ENCODE results near the gene TMEM125.

Gene TMEM125

DNA sequence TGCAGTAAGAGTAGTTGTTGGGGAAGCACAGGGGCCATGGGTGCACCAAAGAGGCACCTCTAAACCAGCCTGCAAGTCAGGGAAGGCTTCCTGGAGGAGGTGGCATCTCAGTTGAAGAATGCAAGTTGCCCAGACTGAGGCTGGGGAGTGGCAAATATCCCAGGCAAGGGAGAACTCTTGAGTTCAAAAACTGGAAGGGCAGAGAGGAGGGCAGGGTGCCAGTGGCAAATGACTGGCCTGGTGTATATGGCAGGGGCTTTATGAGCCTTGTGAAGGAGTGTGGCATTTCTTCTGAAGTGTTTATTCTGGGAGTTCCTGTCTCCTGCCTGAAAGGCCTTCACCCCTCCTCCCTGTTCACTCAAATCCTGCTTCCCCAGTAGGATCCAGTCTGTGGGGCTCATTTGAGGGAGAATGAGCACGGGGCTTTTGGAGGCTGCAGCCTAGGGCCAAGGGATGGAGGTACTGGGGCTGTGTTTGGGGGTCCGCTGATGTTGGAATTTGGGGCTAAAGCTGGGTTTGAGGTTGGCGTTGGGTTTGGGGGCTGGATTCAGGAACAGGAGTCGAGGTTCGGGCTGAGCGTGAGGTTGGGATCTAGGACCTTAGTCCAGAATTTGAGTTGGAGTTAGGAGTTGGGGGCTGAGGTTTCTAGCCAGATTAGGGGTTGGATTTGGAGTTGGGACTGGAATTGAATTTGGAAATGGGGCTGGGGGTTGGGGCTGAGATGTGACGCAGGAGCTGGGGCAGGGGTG lies at the start of gene TMEM125:
TMEM125 (plus strand) TSS at position 357 of the 749 bp plus-strand sequence. CDS start 2,740 bp downstream, outside the sequence.
- no peak for DNase-seq (ENCODE audit: low read depth in 2 of 2)

DNA sequence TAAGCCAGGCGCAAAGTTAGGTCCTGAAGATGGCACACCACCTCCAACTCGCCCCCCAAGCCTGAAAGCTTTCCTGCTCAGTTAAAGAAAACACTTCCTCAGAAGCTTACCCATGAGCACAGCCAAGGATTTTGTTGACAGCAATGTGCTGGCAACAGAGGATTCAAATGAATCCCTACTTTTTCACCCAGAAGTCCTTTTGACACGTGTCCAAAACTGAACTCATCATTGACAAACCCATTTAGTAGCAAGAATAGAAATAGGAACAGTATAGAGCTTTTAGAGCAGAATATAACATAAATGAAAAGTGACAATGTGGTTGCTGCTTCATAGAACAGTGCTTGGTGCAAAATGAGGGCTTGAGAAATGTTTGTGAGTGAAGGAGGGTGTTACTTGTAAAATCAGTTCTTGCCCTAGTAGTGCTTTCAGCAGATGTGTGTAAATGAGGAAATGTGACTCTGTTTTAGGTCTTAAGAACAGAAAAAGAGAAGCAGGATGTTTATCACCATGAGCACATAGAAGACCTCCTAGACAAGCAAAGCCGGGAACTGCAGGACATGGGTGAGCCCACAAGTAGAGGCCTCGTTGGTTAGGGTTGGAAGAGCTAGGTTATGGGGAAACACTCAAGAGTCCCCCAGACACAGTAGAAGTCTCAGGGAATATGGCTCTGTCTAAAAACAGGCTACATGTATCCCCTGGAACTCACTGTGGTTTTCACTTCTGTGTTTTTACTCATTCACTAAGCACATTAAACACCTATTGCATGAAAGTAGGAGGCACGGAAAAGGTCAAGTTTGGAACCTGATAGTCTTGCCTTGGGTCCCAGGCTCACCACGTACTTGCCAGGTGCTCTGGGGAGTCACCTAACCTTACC lies 48.6 kb upstream of the TMEM125 start:
- DNase-seq (ENCODE audit: low read depth in 2 of 2): no peak

DNA sequence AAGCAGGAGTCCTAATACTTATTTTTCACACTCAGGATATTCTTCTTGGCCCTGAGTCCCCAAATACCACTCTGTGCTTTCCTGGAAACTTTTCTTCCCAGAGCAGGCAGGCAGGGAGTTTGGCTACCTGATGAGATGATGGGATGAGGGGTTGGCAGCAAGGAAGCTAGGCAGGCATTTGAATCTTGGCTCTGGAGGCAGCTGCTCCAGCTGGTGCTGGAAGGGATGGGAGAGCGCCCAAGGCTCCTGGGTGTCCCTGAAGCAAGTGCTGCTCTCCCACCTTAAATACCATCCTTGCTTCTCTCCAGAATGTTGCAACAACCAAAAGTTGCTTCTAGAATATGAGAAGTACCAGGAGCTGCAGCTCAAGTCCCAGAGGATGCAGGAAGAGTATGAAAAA lies 48.0 kb upstream of the TMEM125 start:
- DNase-seq (ENCODE audit: low read depth in 2 of 2): no peak

DNA sequence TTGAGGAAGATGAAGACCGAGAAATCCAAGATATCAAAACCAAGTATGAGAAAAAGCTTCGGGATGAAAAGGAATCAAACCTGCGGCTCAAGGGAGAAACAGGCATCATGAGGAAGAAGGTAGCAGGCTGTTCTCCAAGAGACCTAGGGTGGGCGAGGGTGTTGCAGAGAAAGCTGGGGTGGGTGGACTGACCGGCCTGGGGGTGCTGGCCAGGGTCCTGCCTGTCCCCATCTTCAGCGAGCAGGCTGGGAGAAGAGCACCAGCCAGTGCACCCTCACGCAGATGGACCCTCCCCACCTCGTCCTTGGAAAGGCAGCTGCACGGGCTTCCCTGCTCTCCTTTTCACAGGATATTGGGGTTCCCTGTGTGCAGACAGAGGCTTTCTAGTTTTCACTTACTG lies 46.9 kb upstream of the TMEM125 start:
- no peak for DNase-seq (ENCODE audit: low read depth in 2 of 2)

DNA sequence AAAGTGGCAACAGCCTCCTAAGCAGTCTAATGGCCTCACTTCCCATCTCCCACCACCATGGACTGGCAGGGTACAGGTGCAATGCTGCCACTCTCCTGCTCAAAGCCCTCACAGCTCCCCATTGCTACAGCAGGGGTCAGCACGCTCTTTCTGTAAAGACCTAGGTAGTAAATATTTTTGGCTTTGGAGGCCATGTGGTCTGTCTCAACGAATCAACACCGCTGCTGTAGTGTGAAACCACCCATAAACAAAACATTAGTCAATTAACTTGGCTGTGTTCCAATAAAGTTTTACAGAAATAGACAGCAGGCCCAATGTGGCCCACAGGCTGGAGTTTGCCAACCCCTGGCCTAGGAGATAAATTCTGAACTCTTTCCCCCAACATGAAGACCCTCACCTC lies 44.6 kb upstream of the TMEM125 start:
- no peak for DNase-seq (ENCODE audit: low read depth in 2 of 2)

DNA sequence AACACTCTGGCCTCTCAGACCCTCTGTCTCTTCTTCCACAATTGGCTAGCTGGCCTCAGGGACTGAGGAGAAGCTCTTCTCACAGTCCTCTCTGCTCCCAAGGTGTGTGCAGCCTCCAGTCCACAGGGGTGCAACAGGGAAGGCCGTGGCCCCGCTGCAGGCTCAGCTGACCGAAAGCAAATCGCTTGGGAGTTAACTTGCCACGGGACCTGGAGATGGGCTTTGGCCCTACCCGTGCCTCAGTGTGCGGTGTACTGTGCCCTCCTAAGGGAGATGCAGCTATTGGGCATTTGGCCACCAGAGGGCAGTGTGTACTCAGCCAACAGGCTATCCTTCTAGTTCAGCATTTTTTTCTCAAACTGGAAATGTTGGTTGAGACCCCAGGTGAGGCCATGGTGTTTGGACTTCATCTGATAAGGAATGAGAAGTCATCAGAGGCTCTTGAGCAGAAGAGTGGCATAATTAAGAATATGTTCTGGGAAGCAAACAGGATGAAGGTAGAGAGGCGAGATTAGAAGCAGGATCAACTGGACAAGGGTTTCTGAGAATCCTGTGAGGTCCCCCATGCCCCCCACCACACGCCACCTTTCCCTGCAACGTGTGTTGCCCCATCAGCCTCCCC lies 42.5 kb upstream of the TMEM125 start:
- DNase-seq (ENCODE audit: low read depth in 2 of 2): peak; percentile 36 to 40

DNA sequence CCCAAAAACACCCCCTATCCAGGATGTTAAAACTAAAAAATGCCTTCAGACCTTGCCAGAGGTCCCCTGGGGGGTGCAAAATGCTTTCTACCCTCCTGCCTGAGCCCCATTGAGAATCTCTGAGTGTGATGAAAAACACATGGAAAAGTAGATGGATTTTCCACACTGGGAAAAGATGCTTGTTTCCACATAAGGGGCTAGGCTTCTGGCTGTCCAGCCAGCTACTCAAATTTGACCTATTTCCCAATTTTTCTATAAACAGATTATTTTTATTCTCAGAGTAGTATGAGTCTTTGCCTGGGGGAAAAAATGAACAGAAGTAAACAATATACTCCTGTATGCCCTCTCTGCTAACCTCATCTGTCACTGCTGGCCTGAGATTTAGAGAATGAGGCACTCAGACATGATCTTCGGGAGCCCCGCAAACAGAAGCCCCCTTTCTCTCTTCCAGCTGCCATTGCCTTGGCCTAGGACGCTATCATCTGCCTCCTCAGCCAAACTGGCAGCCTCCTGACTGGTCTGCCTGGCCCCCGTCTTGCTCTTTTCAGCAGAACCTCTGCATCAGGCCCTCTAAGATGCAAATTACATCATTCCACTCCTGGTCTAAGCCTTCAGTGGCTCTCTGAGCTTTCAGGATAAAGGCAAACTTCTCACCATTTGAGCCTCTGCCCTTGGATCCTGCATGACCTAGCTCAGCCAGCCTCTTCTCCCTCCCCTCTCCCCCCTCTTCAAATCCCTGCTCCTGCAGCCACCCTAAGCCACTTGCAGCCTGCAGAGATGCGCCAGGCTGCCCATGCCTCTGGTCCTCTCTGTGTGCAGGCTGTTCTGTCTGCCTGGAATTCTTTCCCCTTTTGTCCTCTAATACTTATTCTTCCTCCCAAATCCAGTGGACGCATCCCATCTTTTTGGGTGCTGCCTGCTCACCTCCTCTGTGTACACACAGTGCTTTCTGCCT lies 39.7 kb upstream of the TMEM125 start:
- no peak for DNase-seq (ENCODE audit: low read depth in 2 of 2)

DNA sequence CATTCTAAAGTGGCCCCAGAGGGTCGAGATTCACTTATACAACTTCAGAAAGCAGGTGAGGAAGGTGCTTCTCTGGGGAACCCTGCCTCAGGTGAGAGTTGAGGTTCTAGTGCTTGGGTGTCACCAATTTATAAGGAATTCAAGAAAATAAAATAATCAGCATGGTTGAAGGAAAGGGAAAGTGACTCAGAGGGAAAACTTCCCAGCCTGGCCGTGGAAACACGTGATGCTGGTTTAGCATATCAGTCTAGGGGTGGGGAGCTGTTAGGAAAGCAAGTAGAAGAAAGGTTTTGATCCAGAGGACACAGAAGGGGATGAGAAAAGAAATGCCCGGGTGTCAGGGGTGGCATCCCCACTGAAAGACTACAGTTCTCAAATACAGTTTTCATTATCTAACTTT lies 37.7 kb upstream of the TMEM125 start:
- peak; percentile 45 to 48 for DNase-seq (ENCODE audit: low read depth in 2 of 2)

DNA sequence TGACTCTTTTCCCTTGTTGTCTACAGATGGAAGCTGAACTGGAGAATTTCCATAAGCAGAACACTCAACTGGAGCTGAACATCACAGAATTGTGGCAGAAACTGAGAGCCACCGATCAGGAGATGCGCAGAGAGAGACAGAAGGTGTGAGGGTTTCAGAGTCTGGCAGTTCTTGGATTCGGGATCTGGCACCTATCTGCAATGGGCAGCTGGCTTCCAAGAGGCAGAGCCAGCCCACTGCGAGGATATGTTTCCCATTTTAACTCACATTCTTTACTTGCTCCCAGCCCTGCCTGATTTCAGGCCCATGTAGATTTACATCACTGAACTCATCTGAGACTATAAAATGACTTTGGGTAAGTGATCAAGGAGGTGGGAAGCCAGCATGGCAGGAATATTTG lies 37.3 kb upstream of the TMEM125 start:
- DNase-seq (ENCODE audit: low read depth in 2 of 2): no peak

DNA sequence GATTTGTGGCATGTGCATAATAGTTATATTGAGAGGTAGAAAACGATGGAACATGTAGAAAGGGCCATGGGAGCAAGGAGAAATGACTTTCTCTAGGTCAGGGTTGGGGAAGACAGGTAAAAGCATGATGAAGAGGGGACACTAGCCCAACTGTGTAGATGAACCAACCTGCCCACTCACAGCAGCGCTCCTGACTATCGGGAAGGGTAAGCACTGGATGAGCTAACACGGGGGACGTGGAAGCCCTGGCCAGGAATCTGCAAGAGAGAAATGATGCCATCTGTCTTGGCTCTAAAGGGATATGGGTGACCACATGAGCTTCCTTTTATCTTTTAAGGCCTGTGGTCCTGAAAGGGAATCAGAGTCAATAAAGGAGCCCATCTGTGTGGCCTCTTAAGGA lies 36.2 kb upstream of the TMEM125 start:
- DNase-seq (ENCODE audit: low read depth in 2 of 2): no peak

DNA sequence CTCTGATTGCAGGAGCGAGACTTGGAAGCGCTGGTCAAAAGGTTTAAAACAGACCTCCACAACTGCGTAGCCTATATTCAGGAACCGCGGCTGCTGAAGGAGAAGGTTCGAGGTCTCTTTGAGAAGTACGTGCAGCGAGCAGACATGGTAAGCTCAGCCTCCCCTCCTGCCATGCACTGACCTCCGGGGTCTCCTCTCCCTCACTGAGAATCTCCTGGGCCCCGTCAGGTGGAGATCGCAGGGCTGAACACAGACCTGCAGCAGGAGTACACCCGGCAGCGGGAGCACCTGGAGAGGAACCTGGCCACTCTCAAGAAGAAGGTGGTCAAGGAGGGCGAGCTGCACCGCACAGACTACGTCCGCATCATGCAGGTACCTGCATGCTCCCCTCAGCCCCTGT lies 35.5 kb upstream of the TMEM125 start:
- DNase-seq (ENCODE audit: low read depth in 2 of 2): no peak

DNA sequence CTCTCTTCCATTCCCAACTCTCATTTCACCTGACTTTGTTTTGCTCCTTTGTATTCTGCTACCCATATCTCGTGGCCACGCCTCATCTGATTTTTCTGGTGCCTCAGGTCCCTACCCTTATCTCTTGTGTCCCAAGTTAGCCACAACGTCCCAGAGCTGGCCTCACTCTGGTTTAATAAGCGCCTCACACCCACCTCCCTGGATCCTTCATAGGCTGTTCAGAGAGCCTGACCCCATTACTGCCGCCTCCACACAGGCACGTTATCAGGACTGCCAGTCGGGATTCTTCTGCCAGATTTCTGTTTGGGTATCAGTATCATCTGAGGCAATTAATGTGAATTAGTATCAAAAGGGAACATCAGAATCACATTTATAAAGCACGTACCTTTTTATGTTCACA lies 34.7 kb upstream of the TMEM125 start:
- no peak for DNase-seq (ENCODE audit: low read depth in 2 of 2)

DNA sequence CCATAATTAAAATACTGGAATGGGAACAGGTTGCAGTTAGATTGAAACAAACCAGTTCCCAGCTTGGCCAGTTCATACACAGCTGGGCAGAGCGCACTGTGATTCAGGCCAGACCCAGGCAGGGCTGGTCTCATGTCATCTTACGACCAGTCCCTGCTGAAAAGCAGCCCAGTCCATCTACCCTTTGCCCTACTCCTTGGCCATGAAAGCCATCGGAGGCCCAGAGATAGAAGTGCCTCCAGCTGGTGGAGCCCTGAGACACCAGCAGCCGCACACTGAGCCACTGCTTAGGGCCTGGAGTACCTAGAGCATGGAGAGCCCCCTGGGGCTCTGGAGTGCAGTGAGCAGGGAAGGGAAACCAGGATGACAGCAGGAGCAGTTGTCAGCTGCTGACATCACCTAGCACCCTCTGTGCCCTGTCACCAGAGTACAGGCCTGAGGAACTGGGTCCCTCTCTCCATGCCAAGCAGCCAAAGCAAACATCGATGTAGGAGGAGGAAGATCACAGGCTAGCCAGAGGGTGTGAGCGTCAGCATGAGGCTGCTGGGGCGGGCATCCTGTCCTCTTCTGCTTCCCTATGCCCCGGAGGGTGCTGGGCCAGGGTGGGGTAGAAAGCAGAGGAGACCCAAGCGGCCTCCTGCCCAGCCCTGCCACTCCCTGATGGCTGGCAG lies 34.2 kb upstream of the TMEM125 start:
- DNase-seq (ENCODE audit: low read depth in 2 of 2): no peak

DNA sequence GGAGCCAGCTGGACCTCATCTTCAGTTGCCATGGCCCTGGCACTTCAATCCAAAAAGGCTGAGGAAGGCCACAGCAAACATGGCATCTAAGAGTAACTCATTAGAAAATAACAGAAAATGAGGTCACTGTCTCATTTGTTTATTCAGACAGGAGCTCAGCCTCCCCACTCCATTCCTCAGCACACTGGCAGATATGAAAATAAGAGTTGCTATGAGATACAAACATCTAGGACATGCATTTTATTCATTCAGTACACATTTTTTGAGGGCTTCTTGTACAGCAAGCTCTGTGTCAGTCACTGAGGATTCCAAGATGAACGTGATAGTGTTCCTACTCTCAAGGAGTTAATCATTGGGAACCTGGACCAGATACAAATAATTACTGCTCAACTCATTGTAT lies 32.7 kb upstream of the TMEM125 start:
- DNase-seq (ENCODE audit: low read depth in 2 of 2): no peak

DNA sequence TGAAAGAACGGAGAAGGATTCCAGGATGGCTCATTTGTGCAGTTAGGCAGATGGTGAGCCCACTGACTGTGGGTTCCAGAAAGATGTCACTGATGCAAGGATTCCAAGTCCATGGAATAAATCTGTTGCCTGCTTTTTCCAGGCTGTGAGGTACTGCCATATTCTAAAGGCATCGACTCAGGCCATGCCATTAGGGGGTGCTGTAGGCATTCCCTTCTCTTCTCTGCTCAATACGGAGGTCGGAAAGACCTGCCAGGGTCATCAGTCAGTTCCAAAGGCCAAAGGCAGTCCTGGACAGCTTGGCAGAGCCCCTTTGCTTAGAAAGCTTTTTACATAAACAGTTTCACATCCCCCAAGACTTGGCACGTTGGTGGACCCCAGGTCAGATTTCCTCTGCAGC lies 31.7 kb upstream of the TMEM125 start:
- DNase-seq (ENCODE audit: low read depth in 2 of 2): peak in 1 of 2 experiments; percentile 14

DNA sequence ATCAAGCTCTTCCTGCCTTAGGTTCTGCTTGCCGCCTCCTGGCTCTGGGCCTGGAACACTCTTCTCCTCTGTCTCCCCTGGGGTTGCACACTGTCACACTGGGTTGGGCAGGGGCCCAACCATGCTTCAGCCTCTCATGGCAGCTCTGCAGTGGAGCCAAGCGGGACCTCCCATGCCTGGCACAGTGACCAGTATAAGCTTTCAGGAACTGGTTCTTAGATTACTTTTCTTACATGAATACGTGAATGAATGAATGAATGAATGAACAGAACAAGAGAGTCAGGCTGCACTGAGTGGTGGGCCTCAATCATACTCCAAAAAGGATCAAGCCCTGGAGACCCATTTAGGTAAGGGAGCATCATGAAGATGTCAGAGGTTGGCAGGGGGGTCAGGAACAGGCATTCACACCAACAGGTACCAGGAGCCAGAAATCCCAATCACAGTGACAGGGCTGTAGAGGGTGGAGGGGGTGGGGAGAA lies 30.8 kb upstream of the TMEM125 start:
- DNase-seq (ENCODE audit: low read depth in 2 of 2): no peak

DNA sequence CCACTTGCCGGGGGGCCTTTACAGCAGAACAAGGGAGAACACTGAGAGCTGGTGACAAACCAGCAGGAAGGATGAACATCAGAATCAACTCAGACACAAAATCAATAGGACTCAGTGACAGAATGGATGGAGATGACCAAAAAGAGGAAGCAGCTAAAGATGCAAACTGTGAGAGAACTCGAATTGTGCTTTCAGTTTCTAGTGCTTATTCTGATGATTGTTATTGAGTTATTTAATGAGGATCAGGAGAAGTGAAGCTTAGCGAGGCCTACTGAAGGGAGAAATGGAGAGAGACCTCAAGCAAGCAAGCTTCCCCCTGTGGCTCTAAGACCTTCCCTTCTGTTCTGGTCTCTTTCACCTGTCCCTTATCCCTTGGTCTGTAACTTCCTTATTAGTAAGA lies 30.3 kb upstream of the TMEM125 start:
- no peak for DNase-seq (ENCODE audit: low read depth in 2 of 2)

DNA sequence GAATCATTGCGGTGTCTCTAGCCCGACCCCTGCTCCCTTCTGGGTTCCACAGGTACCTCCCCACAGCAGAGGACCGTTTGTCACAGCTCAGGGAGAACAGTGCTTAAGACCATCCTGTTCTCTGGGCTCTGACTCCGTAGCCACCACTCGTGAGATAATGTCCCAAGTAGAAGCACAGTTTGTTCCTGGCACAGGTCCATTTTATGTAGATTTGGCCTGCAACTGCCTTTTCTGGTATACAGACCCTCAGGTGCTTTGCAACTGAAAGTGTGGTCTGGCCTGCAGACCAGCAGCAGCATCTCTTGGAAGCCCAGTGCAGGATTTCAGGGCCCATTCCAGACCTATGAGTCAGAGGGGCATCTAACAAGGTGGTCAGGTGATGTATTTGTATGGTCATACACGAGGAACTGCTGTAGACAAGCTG lies 28.4 kb upstream of the TMEM125 start:
- DNase-seq (ENCODE audit: low read depth in 2 of 2): no peak

DNA sequence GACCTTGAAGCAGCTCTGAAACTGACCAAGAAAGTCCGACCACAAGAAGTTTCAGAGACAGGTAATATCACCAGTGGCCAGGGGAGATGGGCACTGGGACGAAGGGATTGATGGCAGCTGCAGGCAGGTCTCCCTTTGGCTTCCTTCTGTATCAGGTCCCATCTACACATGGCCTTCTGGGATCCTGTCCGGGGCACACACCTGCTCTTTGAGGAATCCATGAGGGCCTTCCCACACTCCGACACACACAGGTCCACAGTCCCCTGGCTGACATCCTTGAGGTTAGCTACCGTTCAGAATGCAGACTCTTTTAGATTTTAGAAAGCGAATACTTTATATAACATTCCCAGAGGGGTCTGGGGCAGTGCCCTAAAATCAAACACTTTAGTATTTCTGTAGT lies 26.5 kb upstream of the TMEM125 start:
- DNase-seq (ENCODE audit: low read depth in 2 of 2): no peak

DNA sequence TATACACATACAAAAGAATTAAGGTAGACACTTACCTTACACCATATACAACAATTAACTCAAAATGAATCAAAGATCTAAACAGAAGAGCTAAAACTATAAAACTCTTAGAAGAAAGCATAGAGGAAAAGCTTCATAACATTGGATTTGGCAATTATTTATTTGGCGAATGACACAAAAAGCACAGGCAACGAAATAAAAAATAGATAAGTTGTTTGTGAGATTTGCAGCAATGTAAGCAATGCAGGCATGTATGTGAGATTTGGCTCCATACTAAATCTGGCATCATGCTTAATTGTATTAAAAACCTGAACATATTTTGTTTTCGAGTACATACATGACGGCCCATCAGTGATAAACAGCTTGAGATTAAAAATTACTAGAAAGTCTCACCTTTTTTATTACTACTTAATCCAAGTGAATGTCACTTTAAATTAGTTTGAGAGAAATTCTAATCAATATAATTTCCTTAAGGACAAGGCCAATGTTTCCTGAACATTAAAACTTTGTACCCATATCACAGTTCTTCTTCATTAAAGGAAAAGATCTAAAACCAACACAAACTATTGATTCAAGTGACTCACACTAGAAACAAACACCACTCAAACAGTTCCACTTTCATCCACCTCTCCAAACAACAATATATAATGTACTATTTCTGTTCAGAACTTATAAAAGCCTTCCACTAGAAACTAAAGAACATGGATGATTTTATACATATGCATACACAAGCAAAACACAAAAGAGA lies 23.1 kb upstream of the TMEM125 start:
- DNase-seq (ENCODE audit: low read depth in 2 of 2): no peak
